ENCODE results near the gene GDI1. TPM values are rescaled to one million over a fixed set of nuclear protein-coding genes. Genes with fewer than 3 reads are reported as not detected.

The GDI1 gene
- total and polyA plus RNA-seq, 10 of the 15 experiments (the other 5 are each of a cell fraction or from before 2014, with no cell fraction given): 0.92 to 102 (median 49.6) TPM

DNA sequence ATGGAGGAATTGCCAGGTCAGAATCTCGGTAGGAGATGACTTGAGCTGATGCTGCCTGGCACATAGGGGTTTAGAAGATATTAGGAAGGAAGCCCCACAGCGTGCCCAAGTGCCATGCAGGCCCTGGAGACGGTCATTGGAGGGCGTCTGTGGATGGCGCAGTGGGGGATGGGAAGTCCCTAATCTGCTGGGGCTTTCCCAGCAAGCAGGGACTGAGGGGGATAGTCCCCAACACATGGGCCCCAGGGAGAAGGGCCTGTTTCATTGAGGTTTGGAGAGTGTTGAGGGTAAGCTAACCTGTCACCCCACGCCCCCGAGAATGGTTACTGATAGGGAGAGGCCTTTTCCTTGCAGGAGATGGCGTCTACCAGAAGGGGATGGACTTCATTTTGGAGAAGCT lies 17.8 kb upstream of the GDI1 start (continued):
- TF ChIP-seq, protein P1, sequence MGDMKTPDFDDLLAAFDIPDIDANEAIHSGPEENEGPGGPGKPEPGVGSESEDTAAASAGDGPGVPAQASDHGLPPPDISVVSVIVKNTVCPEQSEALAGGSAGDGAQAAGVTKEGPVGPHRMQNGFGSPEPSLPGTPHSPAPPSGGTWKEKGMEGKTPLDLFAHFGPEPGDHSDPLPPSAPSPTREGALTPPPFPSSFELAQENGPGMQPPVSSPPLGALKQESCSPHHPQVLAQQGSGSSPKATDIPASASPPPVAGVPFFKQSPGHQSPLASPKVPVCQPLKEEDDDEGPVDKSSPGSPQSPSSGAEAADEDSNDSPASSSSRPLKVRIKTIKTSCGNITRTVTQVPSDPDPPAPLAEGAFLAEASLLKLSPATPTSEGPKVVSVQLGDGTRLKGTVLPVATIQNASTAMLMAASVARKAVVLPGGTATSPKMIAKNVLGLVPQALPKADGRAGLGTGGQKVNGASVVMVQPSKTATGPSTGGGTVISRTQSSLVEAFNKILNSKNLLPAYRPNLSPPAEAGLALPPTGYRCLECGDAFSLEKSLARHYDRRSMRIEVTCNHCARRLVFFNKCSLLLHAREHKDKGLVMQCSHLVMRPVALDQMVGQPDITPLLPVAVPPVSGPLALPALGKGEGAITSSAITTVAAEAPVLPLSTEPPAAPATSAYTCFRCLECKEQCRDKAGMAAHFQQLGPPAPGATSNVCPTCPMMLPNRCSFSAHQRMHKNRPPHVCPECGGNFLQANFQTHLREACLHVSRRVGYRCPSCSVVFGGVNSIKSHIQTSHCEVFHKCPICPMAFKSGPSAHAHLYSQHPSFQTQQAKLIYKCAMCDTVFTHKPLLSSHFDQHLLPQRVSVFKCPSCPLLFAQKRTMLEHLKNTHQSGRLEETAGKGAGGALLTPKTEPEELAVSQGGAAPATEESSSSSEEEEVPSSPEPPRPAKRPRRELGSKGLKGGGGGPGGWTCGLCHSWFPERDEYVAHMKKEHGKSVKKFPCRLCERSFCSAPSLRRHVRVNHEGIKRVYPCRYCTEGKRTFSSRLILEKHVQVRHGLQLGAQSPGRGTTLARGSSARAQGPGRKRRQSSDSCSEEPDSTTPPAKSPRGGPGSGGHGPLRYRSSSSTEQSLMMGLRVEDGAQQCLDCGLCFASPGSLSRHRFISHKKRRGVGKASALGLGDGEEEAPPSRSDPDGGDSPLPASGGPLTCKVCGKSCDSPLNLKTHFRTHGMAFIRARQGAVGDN (IDR thresholded peaks at IDR 0.05): no peak
- TF ChIP-seq, protein P2, sequence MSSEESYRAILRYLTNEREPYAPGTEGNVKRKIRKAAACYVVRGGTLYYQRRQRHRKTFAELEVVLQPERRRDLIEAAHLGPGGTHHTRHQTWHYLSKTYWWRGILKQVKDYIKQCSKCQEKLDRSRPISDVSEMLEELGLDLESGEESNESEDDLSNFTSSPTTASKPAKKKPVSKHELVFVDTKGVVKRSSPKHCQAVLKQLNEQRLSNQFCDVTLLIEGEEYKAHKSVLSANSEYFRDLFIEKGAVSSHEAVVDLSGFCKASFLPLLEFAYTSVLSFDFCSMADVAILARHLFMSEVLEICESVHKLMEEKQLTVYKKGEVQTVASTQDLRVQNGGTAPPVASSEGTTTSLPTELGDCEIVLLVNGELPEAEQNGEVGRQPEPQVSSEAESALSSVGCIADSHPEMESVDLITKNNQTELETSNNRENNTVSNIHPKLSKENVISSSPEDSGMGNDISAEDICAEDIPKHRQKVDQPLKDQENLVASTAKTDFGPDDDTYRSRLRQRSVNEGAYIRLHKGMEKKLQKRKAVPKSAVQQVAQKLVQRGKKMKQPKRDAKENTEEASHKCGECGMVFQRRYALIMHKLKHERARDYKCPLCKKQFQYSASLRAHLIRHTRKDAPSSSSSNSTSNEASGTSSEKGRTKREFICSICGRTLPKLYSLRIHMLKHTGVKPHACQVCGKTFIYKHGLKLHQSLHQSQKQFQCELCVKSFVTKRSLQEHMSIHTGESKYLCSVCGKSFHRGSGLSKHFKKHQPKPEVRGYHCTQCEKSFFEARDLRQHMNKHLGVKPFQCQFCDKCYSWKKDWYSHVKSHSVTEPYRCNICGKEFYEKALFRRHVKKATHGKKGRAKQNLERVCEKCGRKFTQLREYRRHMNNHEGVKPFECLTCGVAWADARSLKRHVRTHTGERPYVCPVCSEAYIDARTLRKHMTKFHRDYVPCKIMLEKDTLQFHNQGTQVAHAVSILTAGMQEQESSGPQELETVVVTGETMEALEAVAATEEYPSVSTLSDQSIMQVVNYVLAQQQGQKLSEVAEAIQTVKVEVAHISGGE (CRISPR knock-in tag; IDR thresholded peaks at IDR 0.05): no peak
- TF ChIP-seq, protein P3, sequence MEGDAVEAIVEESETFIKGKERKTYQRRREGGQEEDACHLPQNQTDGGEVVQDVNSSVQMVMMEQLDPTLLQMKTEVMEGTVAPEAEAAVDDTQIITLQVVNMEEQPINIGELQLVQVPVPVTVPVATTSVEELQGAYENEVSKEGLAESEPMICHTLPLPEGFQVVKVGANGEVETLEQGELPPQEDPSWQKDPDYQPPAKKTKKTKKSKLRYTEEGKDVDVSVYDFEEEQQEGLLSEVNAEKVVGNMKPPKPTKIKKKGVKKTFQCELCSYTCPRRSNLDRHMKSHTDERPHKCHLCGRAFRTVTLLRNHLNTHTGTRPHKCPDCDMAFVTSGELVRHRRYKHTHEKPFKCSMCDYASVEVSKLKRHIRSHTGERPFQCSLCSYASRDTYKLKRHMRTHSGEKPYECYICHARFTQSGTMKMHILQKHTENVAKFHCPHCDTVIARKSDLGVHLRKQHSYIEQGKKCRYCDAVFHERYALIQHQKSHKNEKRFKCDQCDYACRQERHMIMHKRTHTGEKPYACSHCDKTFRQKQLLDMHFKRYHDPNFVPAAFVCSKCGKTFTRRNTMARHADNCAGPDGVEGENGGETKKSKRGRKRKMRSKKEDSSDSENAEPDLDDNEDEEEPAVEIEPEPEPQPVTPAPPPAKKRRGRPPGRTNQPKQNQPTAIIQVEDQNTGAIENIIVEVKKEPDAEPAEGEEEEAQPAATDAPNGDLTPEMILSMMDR (IDR thresholded peaks at IDR 0.05 in 2 of 3, conservative IDR thresholded peaks at IDR 0.05 in 1 of 3; ENCODE audit: control insufficient read depth in 2 of 3, extremely low read depth in 1 of 3, insufficient read depth in 1 of 3, low read depth in 3 of 3, low read length in 3 of 3): peak in 1 of 3 experiments; percentile 32; a peak in 1 of 6 replicates
- TF ChIP-seq, protein P4, sequence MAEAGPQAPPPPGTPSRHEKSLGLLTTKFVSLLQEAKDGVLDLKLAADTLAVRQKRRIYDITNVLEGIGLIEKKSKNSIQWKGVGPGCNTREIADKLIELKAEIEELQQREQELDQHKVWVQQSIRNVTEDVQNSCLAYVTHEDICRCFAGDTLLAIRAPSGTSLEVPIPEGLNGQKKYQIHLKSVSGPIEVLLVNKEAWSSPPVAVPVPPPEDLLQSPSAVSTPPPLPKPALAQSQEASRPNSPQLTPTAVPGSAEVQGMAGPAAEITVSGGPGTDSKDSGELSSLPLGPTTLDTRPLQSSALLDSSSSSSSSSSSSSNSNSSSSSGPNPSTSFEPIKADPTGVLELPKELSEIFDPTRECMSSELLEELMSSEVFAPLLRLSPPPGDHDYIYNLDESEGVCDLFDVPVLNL (IDR thresholded peaks at IDR 0.05; ENCODE audit: low read depth, low read length): no peak
- TF ChIP-seq, protein P5, sequence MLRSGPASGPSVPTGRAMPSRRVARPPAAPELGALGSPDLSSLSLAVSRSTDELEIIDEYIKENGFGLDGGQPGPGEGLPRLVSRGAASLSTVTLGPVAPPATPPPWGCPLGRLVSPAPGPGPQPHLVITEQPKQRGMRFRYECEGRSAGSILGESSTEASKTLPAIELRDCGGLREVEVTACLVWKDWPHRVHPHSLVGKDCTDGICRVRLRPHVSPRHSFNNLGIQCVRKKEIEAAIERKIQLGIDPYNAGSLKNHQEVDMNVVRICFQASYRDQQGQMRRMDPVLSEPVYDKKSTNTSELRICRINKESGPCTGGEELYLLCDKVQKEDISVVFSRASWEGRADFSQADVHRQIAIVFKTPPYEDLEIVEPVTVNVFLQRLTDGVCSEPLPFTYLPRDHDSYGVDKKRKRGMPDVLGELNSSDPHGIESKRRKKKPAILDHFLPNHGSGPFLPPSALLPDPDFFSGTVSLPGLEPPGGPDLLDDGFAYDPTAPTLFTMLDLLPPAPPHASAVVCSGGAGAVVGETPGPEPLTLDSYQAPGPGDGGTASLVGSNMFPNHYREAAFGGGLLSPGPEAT (IDR thresholded peaks at IDR 0.05; ENCODE audit: low read depth): peak; percentile 36; the same call in 1 of the 2 replicates
- TF ChIP-seq, protein P6, sequence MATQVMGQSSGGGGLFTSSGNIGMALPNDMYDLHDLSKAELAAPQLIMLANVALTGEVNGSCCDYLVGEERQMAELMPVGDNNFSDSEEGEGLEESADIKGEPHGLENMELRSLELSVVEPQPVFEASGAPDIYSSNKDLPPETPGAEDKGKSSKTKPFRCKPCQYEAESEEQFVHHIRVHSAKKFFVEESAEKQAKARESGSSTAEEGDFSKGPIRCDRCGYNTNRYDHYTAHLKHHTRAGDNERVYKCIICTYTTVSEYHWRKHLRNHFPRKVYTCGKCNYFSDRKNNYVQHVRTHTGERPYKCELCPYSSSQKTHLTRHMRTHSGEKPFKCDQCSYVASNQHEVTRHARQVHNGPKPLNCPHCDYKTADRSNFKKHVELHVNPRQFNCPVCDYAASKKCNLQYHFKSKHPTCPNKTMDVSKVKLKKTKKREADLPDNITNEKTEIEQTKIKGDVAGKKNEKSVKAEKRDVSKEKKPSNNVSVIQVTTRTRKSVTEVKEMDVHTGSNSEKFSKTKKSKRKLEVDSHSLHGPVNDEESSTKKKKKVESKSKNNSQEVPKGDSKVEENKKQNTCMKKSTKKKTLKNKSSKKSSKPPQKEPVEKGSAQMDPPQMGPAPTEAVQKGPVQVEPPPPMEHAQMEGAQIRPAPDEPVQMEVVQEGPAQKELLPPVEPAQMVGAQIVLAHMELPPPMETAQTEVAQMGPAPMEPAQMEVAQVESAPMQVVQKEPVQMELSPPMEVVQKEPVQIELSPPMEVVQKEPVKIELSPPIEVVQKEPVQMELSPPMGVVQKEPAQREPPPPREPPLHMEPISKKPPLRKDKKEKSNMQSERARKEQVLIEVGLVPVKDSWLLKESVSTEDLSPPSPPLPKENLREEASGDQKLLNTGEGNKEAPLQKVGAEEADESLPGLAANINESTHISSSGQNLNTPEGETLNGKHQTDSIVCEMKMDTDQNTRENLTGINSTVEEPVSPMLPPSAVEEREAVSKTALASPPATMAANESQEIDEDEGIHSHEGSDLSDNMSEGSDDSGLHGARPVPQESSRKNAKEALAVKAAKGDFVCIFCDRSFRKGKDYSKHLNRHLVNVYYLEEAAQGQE (IDR thresholded peaks at IDR 0.05; ENCODE audit: low read depth, low read length): no peak
- TF ChIP-seq RUNX3 (IDR thresholded peaks at IDR 0.05; ENCODE audit: low read length) (peak; percentile 23; the same call in 1 of the 2 replicates), CHD2 (IDR thresholded peaks at IDR 0.05; ENCODE audit: borderline replicate concordance, low read depth, low read length) (0 out of 2 replicates have a peak, but pooled peaks have one; percentile 59)
